ENCODE results near the gene MEI1.
A peak's percentile ranks its signal among the peaks of the same experiment; 100 is the strongest.
"Not testable (repeated sequence)": the region's sequence is repeated elsewhere in the genome, so short reads cannot be mapped to it uniquely, and the experiment has no call there.

MEI1 gene

GRCh38 chr22:41822317-41823057 is 123.2 kb downstream of the MEI1 start:
- peak in 1 of 2 donors; percentile 45 for DNase-seq (ENCODE audit: low read depth in 2 of 2)

GRCh38 chr22:41823797-41824196 is 124.5 kb downstream of the MEI1 start:
- DNase-seq (ENCODE audit: low read depth in 2 of 2) = no peak

GRCh38 chr22:41825376-41825775 is 126.1 kb downstream of the MEI1 start:
- DNase-seq (ENCODE audit: low read depth in 2 of 2) = no peak

GRCh38 chr22:41826021-41826420 is 126.7 kb downstream of the MEI1 start:
- DNase-seq (ENCODE audit: low read depth in 2 of 2) = no peak

GRCh38 chr22:41826430-41827383 is 127.4 kb downstream of the MEI1 start:
- no peak for DNase-seq (ENCODE audit: low read depth in 2 of 2)

- no peak for DNase-seq (ENCODE audit: low read depth in 2 of 2)
Observed at GRCh38 chr22:41827671-41828070, 128.4 kb downstream of the MEI1 start.

- DNase-seq (ENCODE audit: low read depth in 2 of 2) = no peak
Observed at GRCh38 chr22:41828516-41828915, 129.2 kb downstream of the MEI1 start.

- DNase-seq (ENCODE audit: low read depth in 2 of 2) = no peak
Observed at GRCh38 chr22:41830174-41830573, 130.9 kb downstream of the MEI1 start.

GRCh38 chr22:41831383-41831782 is 132.1 kb downstream of the MEI1 start:
- no peak for DNase-seq (ENCODE audit: low read depth in 2 of 2)

- DNase-seq (ENCODE audit: low read depth in 2 of 2) = no peak
Observed at GRCh38 chr22:41831828-41832552, 132.7 kb downstream of the MEI1 start.

GRCh38 chr22:41832553-41833368 is 133.5 kb downstream of the MEI1 start, which contains the start of gene SREBF2:
SREBF2 (plus strand) TSS chr22:41833105; CDS start chr22:41833271, 166 bp downstream.
- peak; percentile 97 to 98 for DNase-seq (ENCODE audit: low read depth in 2 of 2)

- DNase-seq (ENCODE audit: low read depth in 2 of 2) = no peak
Observed at GRCh38 chr22:41833369-41834004, 134.2 kb downstream of the MEI1 start.

- DNase-seq (ENCODE audit: low read depth in 2 of 2) = no peak
Observed at GRCh38 chr22:41834005-41834944, 135.0 kb downstream of the MEI1 start.

GRCh38 chr22:41835462-41835861 is 136.2 kb downstream of the MEI1 start:
- not testable (repeated sequence) for DNase-seq (ENCODE audit: low read depth in 2 of 2)

GRCh38 chr22:41836551-41836950 is 137.2 kb downstream of the MEI1 start:
- no peak for DNase-seq (ENCODE audit: low read depth in 2 of 2)

GRCh38 chr22:41838842-41839618 is 139.7 kb downstream of the MEI1 start:
- DNase-seq (ENCODE audit: low read depth in 2 of 2) = no peak

GRCh38 chr22:41840216-41840615 is 140.9 kb downstream of the MEI1 start:
- no peak for DNase-seq (ENCODE audit: low read depth in 2 of 2)

- DNase-seq (ENCODE audit: low read depth in 2 of 2) = no peak
Observed at GRCh38 chr22:41841085-41841712, 141.9 kb downstream of the MEI1 start.
